Fibroblast of lung (primary cell): ENCODE data around the gene FRMD4A.

Experiments
- CTCF ChIP-seq, 2 donors: IDR thresholded peaks in 1 of 2; conservative IDR thresholded peaks in 1 of 2; 1 replicate in 1 of 2; 2 replicates in 1 of 2; pipeline ENCODE4 v1.5.1; 2011 to 2012; ENCODE audit warnings: low read length in 2 of 2, control low read depth in 1 of 2, inconsistent platforms in 1 of 2, low read depth in 1 of 2, mild to moderate bottlenecking in 1 of 2
- EZH2 ChIP-seq: IDR thresholded peaks from 2 replicates; pipeline ENCODE4 v1.5.1; 2012; ENCODE audit warnings: low read length, control low read depth, mild to moderate bottlenecking; ENCODE audit errors: missing control alignments

- TF ChIP-seq CTCF (conservative IDR thresholded peaks at IDR 0.05 in 1 of 2, IDR thresholded peaks at IDR 0.05 in 1 of 2; ENCODE audit: low read depth in 1 of 2, low read length in 2 of 2) (no peak), EZH2 (no peak)
Observed at GRCh38 chr10:14312014-14312413, 18.7 kb downstream of the FRMD4A start.
